GM21786 (cell line): ENCODE data around the gene LINC01488.

Experiments
- ATAC-seq: cut with Tn5 transposase; IDR thresholded peaks from one replicate; pipeline ENCODE4 v1.9.1; 2021; ENCODE audit not compliant: unreplicated experiment

Gene LINC01488

GRCh38 chr11:69524291-69524882, 42.9 kb downstream of the LINC01488 start:
- no peak for ATAC-seq

DNA sequence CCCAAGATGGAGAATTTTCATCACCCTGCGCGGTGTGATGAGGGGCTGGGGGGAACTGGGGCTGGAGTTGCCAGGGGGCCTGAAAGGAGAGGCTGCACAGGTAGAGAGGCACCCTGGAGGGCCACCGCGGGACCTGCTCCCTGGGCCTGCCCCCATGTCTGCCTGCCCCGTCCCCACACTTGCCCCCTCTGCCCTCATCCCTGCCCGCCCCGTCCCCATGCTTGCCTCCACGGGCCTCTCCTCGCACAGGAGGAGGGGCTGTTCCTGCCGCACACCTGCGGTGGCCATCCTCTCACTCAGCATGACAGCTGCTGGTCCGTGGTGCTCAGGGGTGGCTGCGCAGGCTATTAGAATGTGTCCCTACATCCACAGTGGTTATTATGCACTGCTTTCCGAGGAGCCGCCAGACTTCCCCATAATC, 43.5 kb downstream of the LINC01488 start:
- no peak for ATAC-seq

- no peak for ATAC-seq
Measured at GRCh38 chr11:69525516-69526452, 44.3 kb downstream of the LINC01488 start.

DNA sequence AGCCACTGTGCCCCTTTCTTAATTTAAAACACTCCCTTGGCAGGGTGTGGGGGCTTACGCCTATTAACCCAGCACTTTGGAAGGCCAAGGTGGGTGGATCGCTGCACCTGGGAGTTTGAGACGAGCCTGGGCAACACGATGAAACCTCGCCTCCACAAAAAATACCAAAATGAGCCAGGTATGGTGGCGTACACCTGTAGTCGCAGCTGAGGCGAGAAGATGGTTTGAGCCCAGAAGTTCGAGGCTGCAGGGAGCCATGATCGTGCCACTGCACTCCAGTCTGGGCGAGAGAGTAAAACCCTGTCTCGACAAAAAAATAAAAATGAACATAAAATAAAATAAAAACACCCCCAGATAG, 45.0 kb downstream of the LINC01488 start:
- ATAC-seq = no peak

DNA sequence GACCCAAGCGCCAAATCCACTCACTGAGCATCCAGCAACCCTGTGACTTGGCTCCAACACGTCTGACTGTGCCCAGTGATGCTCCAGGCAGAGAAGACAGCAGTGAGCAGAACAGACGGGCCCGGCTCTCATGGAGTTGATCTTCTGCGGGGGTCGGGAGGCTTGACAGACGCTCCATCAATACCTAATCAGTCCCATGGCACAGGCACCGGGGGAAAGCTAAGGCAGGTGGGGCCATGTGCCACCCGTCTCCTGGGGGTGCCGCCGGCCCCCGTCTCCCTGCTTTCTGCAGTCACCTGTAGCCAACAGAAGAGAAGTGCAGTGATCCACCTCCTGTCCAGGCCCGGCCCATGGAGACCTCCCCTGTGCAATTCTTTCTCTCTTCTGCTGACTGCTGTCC, 47.5 kb downstream of the LINC01488 start:
- ATAC-seq = no peak

- ATAC-seq = no peak
Measured at GRCh38 chr11:69530278-69531070, 49.0 kb downstream of the LINC01488 start.

GRCh38 chr11:69531071-69531716, 49.7 kb downstream of the LINC01488 start:
- no peak for ATAC-seq

- no peak for ATAC-seq
Measured at GRCh38 chr11:69531717-69532088, 50.2 kb downstream of the LINC01488 start.

DNA sequence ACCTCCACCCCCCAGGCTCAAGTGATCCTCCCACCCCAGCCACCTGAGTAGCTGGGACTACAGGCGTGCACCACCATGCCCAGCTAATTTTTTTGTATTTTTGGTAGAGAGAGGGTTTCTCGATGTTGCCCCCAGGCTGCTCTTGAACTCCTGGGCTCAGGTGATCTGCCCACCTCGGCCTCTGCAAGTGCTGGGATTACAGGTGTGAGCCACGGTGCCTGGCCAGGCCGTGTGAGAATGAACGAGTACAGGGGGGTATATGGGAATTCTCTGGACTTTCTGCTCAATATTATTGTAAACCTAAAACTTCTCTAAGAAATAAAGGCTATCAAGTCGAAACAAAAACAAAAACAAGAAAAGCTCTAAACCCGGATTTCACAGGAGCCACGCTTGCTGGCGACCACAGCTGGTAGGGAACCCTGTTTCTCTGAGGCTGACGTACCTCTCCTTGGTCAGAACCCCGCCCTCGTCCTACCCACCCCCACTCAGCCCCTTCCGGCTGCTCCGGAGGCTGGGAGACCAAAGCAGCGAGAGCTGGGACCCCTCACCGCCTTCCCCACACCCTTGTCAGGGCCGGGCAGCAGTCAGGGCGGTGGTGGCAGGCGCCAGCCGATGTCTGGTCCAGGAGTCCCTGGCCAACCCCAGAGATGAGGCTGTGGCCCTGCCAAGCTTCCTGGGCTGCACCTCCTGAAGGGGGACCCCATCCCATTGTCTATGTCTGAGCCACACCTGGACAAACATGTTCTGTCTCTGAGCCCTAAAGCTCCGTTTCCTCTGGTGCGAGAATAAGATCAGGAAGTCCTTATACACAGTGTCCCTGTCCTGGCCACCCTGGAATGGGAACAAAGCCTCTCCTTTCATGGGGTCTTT, 52.1 kb downstream of the LINC01488 start:
- ATAC-seq = no peak

GRCh38 chr11:69534166-69534530, 52.7 kb downstream of the LINC01488 start:
- ATAC-seq = no peak

DNA sequence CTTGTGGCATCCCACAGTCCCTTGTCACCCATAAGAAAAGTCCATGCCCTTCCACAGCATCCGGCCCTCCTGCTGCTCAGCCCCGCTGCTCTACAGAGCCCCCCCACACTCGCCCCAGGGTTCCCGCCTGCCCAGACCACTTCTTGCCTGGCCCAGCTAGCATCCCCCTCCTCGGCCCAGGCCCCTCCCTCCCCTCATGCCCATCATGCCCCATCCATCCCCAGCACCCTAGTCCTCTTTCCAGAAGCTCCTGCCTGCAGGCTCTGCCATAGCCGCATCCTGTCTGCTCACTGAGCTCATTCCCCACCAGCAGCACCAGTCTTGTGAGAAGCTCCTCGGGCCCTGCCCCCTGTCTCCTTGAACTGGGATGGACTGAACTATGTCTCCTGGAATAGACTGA, 54.4 kb downstream of the LINC01488 start:
- no peak for ATAC-seq

DNA sequence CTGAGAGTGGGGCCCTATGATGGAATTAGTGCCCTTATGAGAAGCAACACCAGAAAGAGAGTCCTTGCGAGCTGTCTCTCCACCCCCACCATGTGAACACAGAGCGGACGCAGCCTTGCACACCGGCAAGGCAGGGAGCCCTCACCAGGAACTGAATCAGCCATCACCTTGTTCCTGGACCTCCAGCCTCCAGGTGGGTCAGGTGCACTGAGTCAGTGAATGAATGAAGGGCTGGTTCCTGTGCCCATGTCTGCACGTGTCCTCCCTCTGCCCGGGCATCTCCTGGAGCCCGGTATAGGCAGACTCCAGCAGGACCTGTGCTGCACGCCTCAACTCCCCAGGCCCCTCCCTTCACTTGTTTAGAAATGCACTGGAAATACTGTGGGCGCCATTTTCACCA, 54.9 kb downstream of the LINC01488 start:
- ATAC-seq = no peak

DNA sequence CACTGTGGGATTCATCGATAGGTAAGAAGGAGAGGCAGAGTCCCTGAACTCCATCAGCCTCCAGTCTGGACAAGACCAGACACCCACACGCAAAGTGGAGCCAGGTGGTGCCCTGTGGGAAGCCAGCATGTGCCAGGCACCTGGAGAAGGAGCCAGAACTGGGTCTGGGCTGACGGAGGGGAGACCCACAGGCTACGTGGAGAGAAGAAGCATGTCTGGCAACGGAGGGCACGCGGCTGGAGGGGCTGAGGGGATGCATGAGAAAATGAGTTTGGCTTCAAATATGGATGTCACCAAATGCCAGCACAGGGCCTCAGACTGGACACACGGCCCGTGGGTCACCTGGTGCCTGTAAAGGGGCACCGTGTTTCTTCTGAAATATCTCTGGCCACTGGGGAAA, 55.7 kb downstream of the LINC01488 start:
- no peak for ATAC-seq

DNA sequence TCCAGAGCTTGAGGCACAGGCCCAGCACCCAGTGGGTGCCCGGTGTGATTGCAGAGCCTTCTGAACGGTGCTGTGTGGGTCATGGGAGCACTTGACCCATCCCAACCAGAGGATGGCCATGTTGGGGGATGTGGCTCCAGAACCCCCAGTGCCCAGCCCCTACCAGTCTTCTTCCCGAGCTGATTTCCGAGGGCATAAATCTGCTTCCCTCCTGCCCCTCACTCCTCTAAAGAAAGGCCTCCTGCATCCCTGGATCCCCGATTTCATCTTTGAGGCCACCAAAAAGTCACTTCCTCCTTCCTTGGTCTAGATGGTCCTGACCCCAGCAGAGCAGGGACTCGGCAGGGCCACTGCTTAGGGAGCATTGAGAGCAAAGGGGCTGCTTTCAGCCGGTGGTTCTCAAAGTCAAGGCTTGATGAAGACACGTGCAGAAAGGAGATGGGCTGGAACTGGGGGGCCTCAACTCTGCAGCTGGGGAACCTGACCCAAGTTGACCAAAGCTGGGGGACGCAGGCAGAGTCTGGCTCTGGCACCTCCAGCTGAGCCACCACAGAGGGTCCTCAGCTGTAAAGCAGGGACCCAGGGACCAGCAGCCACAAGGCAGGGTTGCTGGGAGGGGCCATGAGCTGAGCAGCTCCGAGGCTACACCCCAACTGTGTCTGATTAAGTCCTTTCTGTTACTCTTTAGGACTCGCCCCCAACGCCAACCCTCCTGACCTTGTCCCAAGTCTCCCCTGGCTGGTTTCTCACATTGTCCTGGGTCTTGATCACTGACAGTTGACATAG, 56.6 kb downstream of the LINC01488 start:
- no peak for ATAC-seq

GRCh38 chr11:69538854-69539253, 57.4 kb downstream of the LINC01488 start:
- ATAC-seq = no peak

DNA sequence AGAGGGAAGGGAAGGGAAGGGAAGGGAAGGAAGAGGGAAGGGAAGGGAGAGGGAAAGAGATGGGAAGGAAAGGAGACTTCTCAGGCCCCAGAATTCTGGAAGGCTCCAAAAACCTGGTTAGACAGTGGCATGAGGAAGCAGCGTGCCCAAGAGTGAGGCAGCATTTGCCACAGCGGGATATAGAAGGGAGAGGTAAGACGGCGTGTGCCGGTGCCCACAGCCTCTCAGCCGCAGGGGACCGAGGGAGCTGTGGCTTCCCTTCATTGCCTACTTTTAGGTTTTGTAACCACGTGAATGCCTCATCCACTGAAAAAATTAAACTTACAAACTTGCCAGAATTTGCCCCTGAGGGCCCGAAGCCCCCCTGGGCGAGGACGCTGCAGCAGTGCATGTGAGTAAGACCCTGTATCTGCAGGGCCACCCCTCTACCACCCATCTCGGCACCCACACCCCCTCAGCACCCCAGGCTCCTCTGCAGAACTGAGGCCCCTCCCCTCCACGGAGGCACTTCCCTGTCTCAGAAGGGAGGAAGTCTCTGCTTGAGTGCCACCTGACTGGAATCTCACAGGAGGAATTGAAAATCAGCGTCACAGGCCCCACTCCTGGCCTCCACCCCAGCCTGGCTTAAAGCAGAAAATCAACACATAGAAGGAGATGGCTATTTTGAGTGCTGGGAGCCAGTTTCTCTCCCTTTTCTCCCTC, 58.1 kb downstream of the LINC01488 start:
- no peak for ATAC-seq

DNA sequence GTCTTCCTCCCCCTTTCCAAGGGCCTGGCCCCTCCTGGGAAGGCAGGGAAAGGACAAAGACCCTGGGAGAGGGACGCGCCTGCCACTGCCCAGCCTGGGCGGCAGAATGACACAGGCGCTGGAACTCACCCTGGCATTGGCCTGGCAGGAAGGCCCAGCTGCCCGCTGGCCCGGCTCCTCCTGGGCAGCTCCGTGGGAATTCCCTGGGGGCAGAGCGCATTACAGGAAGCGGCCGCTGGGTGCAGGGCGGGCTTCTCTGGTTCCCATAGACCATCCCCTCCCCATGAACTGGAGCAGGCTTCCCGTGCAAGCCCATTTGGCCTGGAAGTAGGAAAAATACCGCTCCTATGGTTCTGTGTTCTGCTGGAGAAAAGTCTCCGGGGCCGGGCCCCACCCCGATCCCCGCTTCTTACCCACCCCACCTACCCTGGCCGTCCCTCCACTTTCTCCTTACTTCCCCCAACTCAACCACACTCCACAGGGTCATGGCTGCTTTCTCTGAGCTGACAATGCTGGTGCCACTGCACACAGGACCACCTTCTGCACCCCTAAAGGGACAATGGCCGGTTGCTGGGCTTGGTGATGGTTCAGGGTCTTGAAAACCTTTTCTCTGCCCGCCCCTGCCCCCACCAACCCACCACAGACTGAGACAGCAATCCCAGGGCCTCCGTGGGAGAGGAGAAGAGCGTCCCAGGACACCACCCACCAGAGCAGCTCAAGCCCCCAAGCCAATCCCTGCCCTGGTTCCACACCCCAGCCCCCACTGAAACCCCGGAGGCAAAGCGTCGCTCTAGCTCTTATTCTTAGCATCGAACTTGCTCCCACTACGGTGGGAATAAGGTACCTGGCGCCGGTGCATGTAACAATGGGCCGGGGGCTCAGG, 58.9 kb downstream of the LINC01488 start:
- ATAC-seq = no peak

DNA sequence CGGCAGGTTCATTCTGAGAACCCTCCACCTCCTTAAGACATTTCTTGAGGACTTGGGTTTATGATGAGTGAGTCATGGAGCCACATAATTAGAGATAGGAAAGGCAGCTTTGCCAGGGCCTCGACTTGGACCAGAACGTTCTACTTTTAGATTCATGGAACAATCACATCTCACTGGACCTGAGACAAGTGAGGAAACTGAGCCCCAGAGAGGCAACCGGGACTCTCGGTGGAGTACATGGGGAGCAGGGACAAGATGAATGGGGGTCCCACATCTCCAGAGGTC, 59.5 kb downstream of the LINC01488 start:
- no peak for ATAC-seq
